HG03520 (cell line): ENCODE data around the gene GLRX5.
"Not testable (repeated sequence)": the region's sequence is repeated elsewhere in the genome, so short reads cannot be mapped to it uniquely, and the experiment has no call there.

Experiments used
- ATAC-seq: cut with Tn5 transposase; IDR thresholded peaks from one replicate; pipeline ENCODE4 v1.9.1; 2021; ENCODE audit warnings: mild to moderate bottlenecking, moderate library complexity; ENCODE audit not compliant: unreplicated experiment

GLRX5 gene

GRCh38 chr14:95549656-95550585 lies 15.1 kb downstream of the GLRX5 start:
- ATAC-seq, result no peak

DNA sequence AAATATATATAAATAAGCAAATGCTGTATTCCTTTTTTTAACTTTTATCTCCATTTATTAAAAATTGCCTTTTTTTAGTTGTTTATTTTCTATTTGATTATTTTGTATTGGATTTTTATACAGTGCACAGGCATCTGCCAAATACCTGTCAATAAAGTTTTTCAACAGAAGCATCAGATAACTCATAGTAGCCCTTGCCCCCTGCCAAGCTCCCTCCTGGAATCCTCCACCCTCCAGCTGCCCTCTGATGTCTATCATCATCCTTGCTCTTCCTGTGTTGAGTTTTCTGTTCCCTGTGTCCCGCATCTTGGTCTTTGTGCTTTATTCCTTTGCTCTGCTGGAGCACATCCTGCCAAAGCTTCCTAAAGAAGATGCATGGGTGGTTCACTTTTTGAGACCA lies 16.6 kb downstream of the GLRX5 start:
- ATAC-seq, result no peak

- ATAC-seq, result no peak
Observed at GRCh38 chr14:95553141-95553540, 18.3 kb downstream of the GLRX5 start.

DNA sequence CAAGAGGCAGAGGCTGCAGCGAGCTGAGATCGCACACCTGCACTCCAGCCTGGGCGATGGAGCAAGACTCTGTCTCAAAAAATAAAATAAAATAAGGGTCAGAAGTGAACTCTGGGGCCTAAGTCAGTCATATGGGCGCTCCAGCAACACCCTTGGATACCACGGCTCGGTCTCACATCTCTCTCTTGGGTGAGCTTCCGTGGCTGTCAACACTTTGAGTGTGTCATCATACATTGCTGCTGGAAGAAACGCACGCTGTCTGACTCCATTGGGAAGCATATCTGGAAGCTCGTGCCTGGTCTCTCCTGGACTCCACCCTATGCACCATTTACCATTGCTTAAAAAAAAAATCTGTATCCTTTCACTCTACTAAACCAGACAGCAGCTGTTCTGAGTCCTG lies 20.2 kb downstream of the GLRX5 start:
- no peak for ATAC-seq

- no peak for ATAC-seq
Observed at GRCh38 chr14:95557291-95557690, 22.4 kb downstream of the GLRX5 start.

- ATAC-seq, result no peak
Observed at GRCh38 chr14:95557832-95558231, 23.0 kb downstream of the GLRX5 start.

DNA sequence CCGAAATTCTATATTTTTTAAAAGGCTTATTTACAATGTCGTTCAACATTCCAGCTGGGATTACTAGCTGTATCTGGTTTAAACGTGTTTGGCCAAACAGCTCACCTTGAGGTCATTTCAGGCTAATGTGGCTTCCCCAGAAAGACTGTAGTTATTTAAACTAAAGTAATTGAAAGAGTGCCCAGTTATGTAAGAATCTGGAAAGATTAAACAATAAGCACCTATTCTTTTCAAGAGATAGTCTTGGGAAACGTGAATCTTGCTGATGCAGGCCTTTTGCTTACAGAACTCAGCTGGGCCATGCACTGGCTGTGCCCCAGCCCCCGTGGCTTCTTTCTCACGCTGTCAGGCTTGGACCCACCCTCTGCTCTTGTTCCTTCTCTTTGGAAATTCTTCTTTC lies 24.4 kb downstream of the GLRX5 start:
- no peak for ATAC-seq

GRCh38 chr14:95561001-95561412 lies 26.2 kb downstream of the GLRX5 start:
- peak; percentile 83 for ATAC-seq

- no peak for ATAC-seq
Observed at GRCh38 chr14:95562892-95563685, 28.2 kb downstream of the GLRX5 start.

GRCh38 chr14:95564060-95564459 lies 29.2 kb downstream of the GLRX5 start:
- ATAC-seq, result no peak

DNA sequence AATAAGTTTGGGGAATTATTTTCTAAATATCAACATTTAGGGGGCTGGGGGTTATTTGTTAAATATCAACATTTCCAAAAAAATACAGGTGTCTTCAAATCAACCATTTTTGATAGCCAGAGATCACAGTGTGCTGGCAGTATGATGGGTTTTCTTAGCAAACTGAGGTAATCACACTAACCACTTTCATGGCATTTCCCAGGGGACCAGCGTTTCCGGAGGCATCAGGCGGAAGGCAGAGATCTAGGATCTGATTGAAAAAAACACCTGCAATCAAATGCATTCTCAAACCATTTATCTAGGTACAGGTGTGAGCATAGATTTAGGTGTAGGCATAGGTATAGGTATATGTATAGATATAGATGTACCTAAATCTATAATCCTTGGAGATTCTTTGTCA lies 34.6 kb downstream of the GLRX5 start:
- ATAC-seq, result no peak

DNA sequence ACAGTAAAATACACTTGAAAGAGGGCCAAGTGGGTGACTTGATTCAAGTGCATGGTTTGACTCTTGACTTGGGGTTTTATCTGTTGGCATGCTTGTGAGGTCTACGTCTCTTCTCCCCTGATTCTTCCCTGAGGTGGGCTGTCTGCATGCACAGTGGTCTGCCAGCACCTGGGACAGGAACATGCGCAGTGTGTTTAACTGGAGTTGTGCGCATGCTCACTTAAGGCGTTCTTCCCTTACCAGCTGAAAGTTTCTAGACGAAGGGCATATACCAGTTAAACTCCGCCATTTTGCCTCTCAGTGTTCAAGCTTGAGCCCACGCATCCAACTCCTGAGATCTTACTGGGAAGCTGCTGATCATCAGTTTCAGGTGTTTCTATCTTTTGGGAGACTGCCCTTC lies 38.5 kb downstream of the GLRX5 start:
- ATAC-seq, result no peak

GRCh38 chr14:95575840-95576473 lies 41.1 kb downstream of the GLRX5 start:
- no peak for ATAC-seq

GRCh38 chr14:95577067-95577800 lies 42.4 kb downstream of the GLRX5 start:
- ATAC-seq, result peak; percentile 98

DNA sequence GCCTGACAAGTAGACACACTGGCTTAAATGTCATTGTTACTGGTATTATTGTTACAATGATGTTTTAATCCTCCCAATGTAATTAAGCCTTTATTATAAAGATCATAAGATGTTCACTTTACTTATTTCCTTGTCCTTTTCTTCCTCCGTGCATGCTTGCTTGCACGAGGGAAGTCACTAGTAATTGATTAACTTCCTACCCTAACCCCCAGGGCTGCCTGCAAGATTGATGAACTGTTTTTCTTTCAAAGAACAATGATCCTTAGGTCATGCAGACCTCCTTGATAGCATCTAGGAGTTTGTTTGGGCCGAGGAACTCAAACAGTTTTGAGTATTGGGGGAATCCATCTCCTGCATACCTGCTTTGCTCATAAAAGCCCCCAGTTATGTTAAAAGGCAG lies 43.0 kb downstream of the GLRX5 start:
- no peak for ATAC-seq

GRCh38 chr14:95583836-95584617 lies 49.2 kb downstream of the GLRX5 start:
- ATAC-seq, result not testable (repeated sequence)

- no peak for ATAC-seq
Observed at GRCh38 chr14:95585953-95586620, 51.2 kb downstream of the GLRX5 start.

DNA sequence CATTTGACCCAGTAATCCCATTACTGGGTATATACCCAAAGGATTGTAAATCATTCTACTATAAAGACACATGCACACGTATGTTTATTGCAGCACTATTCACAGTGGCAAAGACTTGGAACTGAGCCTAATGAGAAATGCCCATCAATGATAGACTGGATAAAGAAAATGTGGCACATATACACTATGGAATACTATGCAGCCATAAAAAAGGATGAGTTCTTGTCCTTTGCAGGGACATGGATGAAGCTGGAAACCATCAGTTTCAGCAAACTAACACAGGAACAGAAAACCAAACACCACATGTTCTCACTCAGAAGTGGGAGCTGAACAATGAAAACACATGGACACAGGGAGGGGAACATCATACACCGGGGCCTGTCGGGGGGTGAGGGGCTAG lies 56.3 kb downstream of the GLRX5 start:
- ATAC-seq, result not testable (repeated sequence)
